Tibial nerve (tissue), 3 donors: Measurements from ENCODE around the gene PRODH2.

Experiments
- EP300 ChIP-seq, 2 donors: sonication (generic); formaldehyde crosslinking; IDR thresholded peaks; one replicate each; pipeline ENCODE4 v1.6.1; 2017; ENCODE audit warnings: antibody characterized with exemption in 2 of 2, mild to moderate bottlenecking in 1 of 2
- POLR2A ChIP-seq, 2 donors: fragments of 450-650 bp; IDR thresholded peaks; one replicate each; pipeline ENCODE4 v1.6.1; 2017; ENCODE audit warnings: antibody characterized with exemption in 2 of 2, mild to moderate bottlenecking in 2 of 2, moderate library complexity in 2 of 2

- TF ChIP-seq POLR2A (IDR thresholded peaks at IDR 0.05): no peak
- no peak for TF ChIP-seq EP300 (IDR thresholded peaks at IDR 0.05)
Observed at GRCh38 chr19:35785339-35785627, 27.4 kb downstream of the PRODH2 start.
